Measurements from ENCODE around the gene IRAK1.

The IRAK1 gene

DNA sequence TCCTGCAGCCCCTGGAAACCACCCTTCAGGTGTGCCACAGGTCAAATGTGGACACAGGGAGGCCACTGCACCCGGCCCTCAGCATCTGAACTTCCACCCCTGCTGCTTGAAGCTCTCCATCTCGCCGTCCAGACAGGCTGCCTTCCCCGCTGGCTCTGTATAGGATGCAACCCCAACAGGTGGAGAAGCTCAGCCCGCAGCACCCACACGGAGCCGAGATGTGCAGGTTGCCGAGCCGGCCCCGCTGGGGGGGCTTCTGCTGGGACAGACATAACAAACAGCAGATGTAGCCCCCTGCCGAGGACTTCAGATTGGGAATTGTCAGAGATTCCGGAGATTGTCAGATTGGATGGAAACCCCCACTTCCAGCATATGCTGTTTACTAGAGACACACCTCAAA lies 26.6 kb downstream of the IRAK1 start:
- intact Hi-C loops (cut with DNase I; ENCODE audit: low total_unique reads) = no loop called here
- no peak overlapping the region for H3K4me3 ChIP-seq
- H3K36me3 ChIP-seq = no peaks in the 10 kb centered on the region
- TF ChIP-seq, protein P1, sequence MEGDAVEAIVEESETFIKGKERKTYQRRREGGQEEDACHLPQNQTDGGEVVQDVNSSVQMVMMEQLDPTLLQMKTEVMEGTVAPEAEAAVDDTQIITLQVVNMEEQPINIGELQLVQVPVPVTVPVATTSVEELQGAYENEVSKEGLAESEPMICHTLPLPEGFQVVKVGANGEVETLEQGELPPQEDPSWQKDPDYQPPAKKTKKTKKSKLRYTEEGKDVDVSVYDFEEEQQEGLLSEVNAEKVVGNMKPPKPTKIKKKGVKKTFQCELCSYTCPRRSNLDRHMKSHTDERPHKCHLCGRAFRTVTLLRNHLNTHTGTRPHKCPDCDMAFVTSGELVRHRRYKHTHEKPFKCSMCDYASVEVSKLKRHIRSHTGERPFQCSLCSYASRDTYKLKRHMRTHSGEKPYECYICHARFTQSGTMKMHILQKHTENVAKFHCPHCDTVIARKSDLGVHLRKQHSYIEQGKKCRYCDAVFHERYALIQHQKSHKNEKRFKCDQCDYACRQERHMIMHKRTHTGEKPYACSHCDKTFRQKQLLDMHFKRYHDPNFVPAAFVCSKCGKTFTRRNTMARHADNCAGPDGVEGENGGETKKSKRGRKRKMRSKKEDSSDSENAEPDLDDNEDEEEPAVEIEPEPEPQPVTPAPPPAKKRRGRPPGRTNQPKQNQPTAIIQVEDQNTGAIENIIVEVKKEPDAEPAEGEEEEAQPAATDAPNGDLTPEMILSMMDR (IDR thresholded peaks at IDR 0.05) = no peak
- no peaks in the 10 kb centered on the region for H3K4me1 ChIP-seq
- no peak overlapping the region for H3K27ac ChIP-seq
- no peaks in the 10 kb centered on the region for H3K27me3 ChIP-seq
- H3K9me3 ChIP-seq = no peaks in the 10 kb centered on the region
- no peak for DNase-seq

DNA sequence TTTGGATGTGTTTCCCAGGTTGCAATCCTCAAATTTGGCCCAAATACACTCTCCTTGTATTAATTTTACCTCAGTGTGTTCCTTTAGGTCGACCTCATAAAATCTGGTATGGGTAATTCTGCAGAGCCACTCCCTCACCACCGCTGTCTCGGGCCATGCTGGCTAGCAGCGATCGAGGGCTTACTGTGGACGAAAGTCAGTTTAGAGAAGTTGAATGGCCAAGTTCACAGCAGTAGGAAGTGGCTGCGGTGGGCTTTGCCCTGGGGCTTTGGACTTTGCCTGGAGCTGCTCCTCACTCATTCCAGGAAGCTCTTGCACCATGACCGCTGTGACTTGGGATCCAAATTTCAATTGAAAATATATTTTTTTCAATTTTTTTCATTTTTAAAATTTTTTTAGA lies 27.5 kb downstream of the IRAK1 start:
- intact Hi-C loops (cut with DNase I; ENCODE audit: low total_unique reads) = no loop called here
- DNase-seq = no peak
- TF ChIP-seq, protein P1 (IDR thresholded peaks at IDR 0.05) = no peak
- Histone ChIP-seq H3K4me1 (no peaks in the 10 kb centered on the region), H3K27ac (no peak overlapping the region), H3K36me3 (no peaks in the 10 kb centered on the region), H3K9me3 (no peaks in the 10 kb centered on the region), H3K4me3 (no peak overlapping the region), H3K27me3 (no peaks in the 10 kb centered on the region)

DNA sequence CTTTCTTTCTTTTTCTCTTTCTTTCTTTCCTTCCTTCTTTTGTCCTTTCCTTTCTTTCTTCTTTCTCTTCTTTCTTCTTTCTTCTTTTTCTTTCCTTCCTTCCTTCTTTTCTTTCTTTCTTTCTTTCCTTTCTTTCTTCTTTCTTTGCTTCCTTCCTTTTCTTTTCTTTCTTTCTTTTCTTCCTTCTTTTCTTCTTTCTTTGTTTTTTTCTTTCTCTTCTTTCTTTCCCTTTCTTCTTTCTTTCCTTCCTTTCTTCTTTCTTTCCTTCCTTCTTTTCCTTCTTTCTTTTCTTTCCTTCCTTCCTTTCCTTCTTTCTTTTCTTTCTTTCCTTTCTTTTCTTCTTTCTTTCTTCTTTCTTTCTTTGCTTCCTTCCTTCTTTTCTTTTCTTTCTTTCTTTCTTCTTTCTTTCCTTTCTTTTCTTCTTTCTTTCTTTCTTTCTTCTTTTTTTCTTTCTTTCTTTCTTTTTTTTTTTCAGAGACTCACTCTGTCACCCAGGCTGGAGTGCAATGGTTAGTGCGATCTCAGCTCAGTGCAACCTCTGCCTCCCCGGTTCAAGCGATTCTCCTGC lies 28.6 kb downstream of the IRAK1 start:
- DNase-seq = no peak
- Histone ChIP-seq H3K4me1 (no peaks in the 10 kb centered on the region), H3K27ac (no peak overlapping the region), H3K4me3 (no peak overlapping the region), H3K27me3 (no peaks in the 10 kb centered on the region), H3K9me3 (no peaks in the 10 kb centered on the region), H3K36me3 (no peaks in the 10 kb centered on the region)
- TF ChIP-seq, protein P1 (IDR thresholded peaks at IDR 0.05) = no peak
- intact Hi-C loops (cut with DNase I; ENCODE audit: low total_unique reads) = no loop called here

DNA sequence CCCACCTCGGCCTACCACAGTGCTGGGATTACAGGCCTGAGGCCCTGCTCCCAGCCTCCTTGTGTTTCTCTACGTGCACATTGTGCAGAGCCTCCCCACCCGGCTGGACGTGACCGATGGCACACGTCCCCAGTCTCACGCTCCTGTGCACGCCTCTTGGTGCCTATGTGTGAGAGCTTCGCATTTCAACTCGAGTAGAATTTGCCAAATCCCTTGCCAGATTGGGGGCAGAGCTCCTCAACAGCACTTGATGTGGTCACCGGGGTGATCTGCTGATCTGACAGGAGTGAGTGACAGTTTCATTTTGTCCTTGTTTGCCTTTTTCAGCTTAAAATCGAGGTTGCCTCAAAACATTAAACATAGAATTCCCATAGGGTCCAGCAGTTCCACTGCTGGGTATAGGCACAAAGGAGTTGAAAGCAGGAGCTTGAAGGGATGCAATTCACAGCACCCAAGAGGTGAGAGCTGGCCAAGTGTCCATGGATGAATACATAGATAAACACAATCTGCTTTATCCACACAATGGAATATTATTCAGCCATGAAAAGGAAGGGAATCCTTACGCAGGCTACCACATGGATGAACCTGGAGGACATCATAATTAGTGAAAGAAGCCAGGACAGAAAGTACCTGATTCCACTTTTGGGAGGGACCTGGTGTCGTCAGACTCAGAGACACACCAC lies 29.6 kb downstream of the IRAK1 start:
- H3K4me1 ChIP-seq = peaks cover 0 to 7% (median 3%) of the 10 kb centered on the region in 4 donors
- H3K27ac ChIP-seq = no peak overlapping the region
- no peak overlapping the region for H3K4me3 ChIP-seq
- no peaks in the 10 kb centered on the region for H3K36me3 ChIP-seq
- intact Hi-C loops (cut with DNase I; ENCODE audit: low total_unique reads) = no loop called here
- DNase-seq = no peak
- TF ChIP-seq, protein P1 (IDR thresholded peaks at IDR 0.05) = no peak
- H3K9me3 ChIP-seq = no peaks in the 10 kb centered on the region
- no peaks in the 10 kb centered on the region for H3K27me3 ChIP-seq

DNA sequence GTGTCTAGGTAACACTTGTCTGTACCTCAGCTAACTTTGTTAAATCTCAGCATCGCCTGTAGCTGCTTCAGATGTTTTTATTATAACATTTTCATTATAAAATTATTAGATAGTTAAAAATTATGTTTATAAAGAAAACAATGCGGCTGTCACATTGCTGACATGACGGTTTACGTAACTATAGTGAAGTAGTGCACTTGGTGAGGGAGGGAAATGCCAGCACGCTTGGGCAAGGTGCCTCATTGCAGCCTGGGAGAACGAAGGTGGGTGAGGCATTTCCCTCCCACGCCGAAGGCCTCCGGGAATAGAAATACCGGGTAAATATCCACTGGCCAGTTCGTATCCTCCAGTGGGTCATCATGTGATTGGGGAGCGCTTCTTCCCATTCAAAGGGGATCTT lies 31.2 kb downstream of the IRAK1 start:
- intact Hi-C loops (cut with DNase I; ENCODE audit: low total_unique reads) = no loop called here
- no peaks in the 10 kb centered on the region for H3K36me3 ChIP-seq
- no peak for DNase-seq
- no peaks in the 10 kb centered on the region for H3K9me3 ChIP-seq
- H3K27ac ChIP-seq = no peak overlapping the region
- TF ChIP-seq, protein P1 (IDR thresholded peaks at IDR 0.05) = no peak
- no peaks in the 10 kb centered on the region for H3K27me3 ChIP-seq
- H3K4me1 ChIP-seq = peaks cover 0 to 9% (median 4%) of the 10 kb centered on the region in 4 donors
- no peak overlapping the region for H3K4me3 ChIP-seq

Measured in tibial artery (tissue), 4 donors.